ENCODE results near the gene ZNF750. TPM values are rescaled to one million over a fixed set of nuclear protein-coding genes. Genes with fewer than 3 reads are reported as not detected.

Gene ZNF750
- total RNA-seq, 1 experiment from 2014 or later: 0.44 TPM

- H3K4me2 ChIP-seq: peak overlapping the region; percentile 87
- no peaks in the 10 kb centered on the region for H3K9me2 ChIP-seq (ENCODE audit: insufficient read depth)
- peak overlapping the region; percentile 91 for H3K27ac ChIP-seq
- BruUV-seq (replicated peaks): no TSS peak
- no peaks in the 10 kb centered on the region for H4K20me1 ChIP-seq (ENCODE audit: insufficient read depth)
- intact Hi-C loops (cut with micrococcal nuclease; ENCODE audit: unreplicated experiment): loop anchor here (1.0 kb wide), 3 partner anchors 20 to 51 kb away; no protein-coding TSS in a partner anchor
- peak; percentile 76 to 90 for DNase-seq
- no peaks in the 10 kb centered on the region for H3K36me3 ChIP-seq (ENCODE audit: low read depth)
- TF ChIP-seq EZH2 (IDR thresholded peaks at IDR 0.05; ENCODE audit: low read depth) (no peak), CTCF (conservative IDR thresholded peaks at IDR 0.05) (no peak)
- no peaks in the 10 kb centered on the region for H3K9me3 ChIP-seq (ENCODE audit: insufficient read depth, low read depth)
- POLR2A ChIA-PET (ENCODE audit: unreplicated experiment): interaction anchor here (0.6 to 0.8 kb wide), 2 partner anchors 235 to 365 kb away, joined by 4 to 9 read pairs; no protein-coding TSS in a partner anchor
- peaks cover 20% of the 10 kb centered on the region; the same call in 1 of the 2 replicates for H3F3A ChIP-seq (ENCODE audit: insufficient read depth, low read depth)
- H3K4me3 ChIP-seq: peak overlapping the region; percentile 58
- H2AFZ ChIP-seq: peak overlapping the region; percentile 46; the same call in 1 of the 2 replicates
- H3K27me3 ChIP-seq (ENCODE audit: insufficient read depth, low read depth): no peaks in the 10 kb centered on the region
- no peaks in the 10 kb centered on the region for H3K79me2 ChIP-seq (ENCODE audit: low read depth)
- CTCF ChIA-PET: interaction anchor here (0.6 to 1.1 kb wide), 4 partner anchors 12 to 40 kb away, joined by 3 to 4 read pairs (median 3); no protein-coding TSS in a partner anchor
- H3K4me1 ChIP-seq (replicated peaks; ENCODE audit: insufficient read depth): peaks cover 37% of the 10 kb centered on the region
These were observed 1.3 kb downstream of the ZNF750 start for GRCh38 chr17:82838386-82839063.

DNA sequence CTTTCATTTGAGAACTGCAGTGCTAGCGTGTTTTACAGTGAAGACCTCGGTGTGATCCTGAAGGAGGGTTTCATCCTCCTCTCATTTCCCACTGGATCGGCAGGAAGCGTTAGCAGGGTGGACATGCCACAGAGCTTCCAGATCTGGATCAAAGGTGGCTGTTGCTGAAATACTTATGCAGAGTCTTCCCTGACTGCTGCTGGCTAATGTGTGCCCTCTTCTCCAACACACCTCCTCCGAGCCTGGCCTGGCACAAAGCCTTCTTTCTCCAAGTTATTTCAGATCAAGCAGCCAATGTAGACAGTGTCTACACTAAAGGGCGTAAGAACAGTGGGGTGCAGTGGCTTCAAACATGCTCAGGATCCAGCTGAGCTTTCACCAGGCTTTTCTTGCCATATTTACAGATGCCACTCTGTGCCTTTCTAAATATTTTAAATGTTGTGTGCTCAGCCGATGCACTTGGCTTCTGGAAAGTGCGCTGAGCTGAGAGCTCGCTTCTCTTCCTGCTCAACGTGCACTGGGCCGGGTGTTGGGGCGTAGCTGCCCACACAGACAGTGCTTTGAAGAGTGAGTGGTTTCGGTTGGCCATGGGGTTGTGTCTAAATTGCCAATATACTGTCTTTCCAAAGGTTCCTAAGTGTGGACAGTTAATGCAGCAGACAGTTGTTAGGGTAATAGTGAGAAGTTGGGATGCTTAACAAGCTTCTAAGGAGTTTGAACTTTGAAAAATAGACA, 2.1 kb downstream of the ZNF750 start:
- Histone ChIP-seq H3K4me3 (peak overlapping the region; percentile 58; the same call in 1 of the 2 replicates), H3F3A (ENCODE audit: insufficient read depth, low read depth) (peaks cover 20% of the 10 kb centered on the region; the same call in 1 of the 2 replicates), H3K4me1 (replicated peaks; ENCODE audit: insufficient read depth) (peaks cover 37% of the 10 kb centered on the region), H3K9me2 (ENCODE audit: insufficient read depth) (no peaks in the 10 kb centered on the region), H3K79me2 (ENCODE audit: low read depth) (no peaks in the 10 kb centered on the region), H3K27me3 (ENCODE audit: insufficient read depth, low read depth) (no peaks in the 10 kb centered on the region), H3K36me3 (ENCODE audit: low read depth) (no peaks in the 10 kb centered on the region), H3K4me2 (peak overlapping the region; percentile 87), H3K9me3 (ENCODE audit: insufficient read depth, low read depth) (no peaks in the 10 kb centered on the region), H3K27ac (peak overlapping the region; percentile 91), H2AFZ (no peak overlapping the region), H4K20me1 (ENCODE audit: insufficient read depth) (no peaks in the 10 kb centered on the region)
- ChIA-PET CTCF (interaction anchor here (1.1 kb wide), 2 partner anchors 38 to 39 kb away, joined by 3 read pairs; no protein-coding TSS in a partner anchor), POLR2A (ENCODE audit: unreplicated experiment) (interaction anchor here (0.6 to 0.8 kb wide), 3 partner anchors 55 to 366 kb away, joined by 4 to 9 read pairs (median 5); no protein-coding TSS in a partner anchor)
- TF ChIP-seq CTCF (conservative IDR thresholded peaks at IDR 0.05) (no peak), EZH2 (IDR thresholded peaks at IDR 0.05; ENCODE audit: low read depth) (no peak)
- BruUV-seq (replicated peaks): no TSS peak
- intact Hi-C loops (cut with micrococcal nuclease; ENCODE audit: unreplicated experiment): loop anchor here (1.0 kb wide), 3 partner anchors 21 to 52 kb away; no protein-coding TSS in a partner anchor
- no peak for DNase-seq

DNA sequence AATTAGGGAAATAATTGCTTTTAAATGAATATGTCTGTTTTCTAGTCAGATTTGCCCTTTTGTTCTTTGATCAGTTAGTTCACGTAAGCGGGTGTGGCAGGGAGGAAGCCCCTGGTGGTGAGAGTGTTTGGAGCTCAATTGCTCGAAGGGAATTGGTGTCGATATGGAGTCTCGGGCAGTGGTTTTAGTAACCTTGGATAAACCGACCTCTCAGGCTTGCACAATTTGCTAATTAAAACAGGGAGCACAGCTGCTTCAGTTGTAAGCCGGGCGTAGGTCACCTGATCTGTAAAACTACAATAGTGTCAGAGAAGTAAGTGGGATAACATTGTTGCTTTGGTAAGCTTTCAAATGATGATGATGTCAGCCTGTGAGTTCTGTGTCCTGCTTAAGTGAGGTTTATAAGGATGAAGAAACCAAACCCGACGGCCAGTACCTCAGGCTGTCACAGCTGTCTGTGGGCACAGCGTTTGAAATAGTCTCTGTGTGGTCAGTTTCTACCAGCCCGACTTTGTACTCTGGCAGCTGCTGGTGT, 2.9 kb downstream of the ZNF750 start:
- BruUV-seq (replicated peaks): no TSS peak
- CTCF ChIA-PET: no interaction called here
- no peak for TF ChIP-seq EZH2 (IDR thresholded peaks at IDR 0.05; ENCODE audit: low read depth)
- TF ChIP-seq CTCF (conservative IDR thresholded peaks at IDR 0.05): no peak
- Histone ChIP-seq H3K36me3 (ENCODE audit: low read depth) (no peaks in the 10 kb centered on the region), H3K9me2 (ENCODE audit: insufficient read depth) (no peaks in the 10 kb centered on the region), H2AFZ (no peak overlapping the region), H3K9me3 (ENCODE audit: insufficient read depth, low read depth) (no peaks in the 10 kb centered on the region), H4K20me1 (ENCODE audit: insufficient read depth) (no peaks in the 10 kb centered on the region), H3K4me1 (replicated peaks; ENCODE audit: insufficient read depth) (peaks cover 37% of the 10 kb centered on the region), H3K4me3 (no peak overlapping the region), H3K4me2 (peak overlapping the region; percentile 87; the same call in 1 of the 2 replicates), H3F3A (ENCODE audit: insufficient read depth, low read depth) (peaks cover 20% of the 10 kb centered on the region; the same call in 1 of the 2 replicates), H3K27ac (0 out of 2 replicates have a peak overlapping the region, but pooled peaks have one; percentile 91), H3K79me2 (ENCODE audit: low read depth) (no peaks in the 10 kb centered on the region), H3K27me3 (ENCODE audit: insufficient read depth, low read depth) (no peaks in the 10 kb centered on the region)
- POLR2A ChIA-PET (ENCODE audit: unreplicated experiment): no interaction called here
- DNase-seq: no peak
- intact Hi-C loops (cut with micrococcal nuclease; ENCODE audit: unreplicated experiment): no loop called here
